ENCODE results near the gene PIWIL4.

- no peak for TF ChIP-seq CTCF (conservative IDR thresholded peaks at IDR 0.05; ENCODE audit: low read length)
- TF ChIP-seq EZH2phosphoT487 (IDR thresholded peaks at IDR 0.05; ENCODE audit: borderline replicate concordance, low read depth, low read length), result no peak
Measured at GRCh38 chr11:94567181-94567670, at the start of gene PIWIL4.
